ENCODE data around the gene LIMA1. TPM values are rescaled to one million over a fixed set of nuclear protein-coding genes. Genes with fewer than 3 reads are reported as not detected.
A peak's percentile ranks its signal among the peaks of the same experiment; 100 is the strongest.
"Not testable (repeated sequence)": the region's sequence is repeated elsewhere in the genome, so short reads cannot be mapped to it uniquely, and the experiment has no call there.

LIMA1 gene
- polyA plus RNA-seq, 2 donors, result 21.7 to 26.9 TPM

DNA sequence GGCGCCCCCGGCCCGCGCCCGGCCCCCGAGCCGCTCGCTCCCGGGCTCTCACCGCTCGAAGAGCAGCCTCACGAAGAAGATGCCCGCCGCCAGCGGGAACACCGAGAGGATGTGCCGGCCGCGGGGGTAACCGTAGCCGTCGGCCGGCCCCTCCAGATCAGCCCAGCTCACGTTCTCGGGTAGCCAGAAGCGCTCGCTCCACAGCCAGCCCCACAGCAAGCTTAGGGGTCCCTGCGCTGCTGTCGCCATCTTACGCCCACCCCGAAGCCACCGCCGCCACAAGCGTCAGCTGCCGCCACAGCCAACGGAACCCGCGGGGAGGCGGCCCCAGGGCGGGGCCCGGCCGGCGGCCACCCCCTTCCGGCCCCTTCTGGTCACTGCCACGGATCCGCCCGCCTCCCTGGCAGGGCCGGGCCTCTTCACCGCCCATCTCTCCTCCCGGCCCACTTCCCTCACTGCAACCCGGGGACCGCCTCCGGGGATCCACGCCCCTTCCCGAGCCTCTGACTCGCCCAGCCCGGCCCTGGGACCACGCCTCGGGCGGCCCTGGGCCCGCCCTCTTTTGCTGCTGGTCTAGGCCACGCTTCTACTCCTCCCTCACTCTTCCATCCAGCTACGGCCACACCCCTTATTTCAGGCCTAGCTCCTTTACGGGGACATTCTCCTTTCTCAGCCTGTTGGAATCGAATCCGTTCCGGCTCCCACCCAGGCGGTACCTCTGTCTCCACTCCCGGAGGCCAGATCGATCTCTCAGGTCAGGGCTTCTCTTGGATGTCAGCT lies 116.1 kb downstream of the LIMA1 start, which contains the start of gene CERS5:
Gene CERS5, minus strand, starts transcription at position 321 of the 780 bp plus-strand sequence. Its CDS starts 72 bp downstream, at position 249.
- 0 to 1% methylated on average over 65 to 70 of the region's 70 CpGs for WGBS, 2 donors
- Histone ChIP-seq H3K27me3 (ENCODE audit: control insufficient read depth in 1 of 2, insufficient read depth in 2 of 2, low read length in 2 of 2) (no peaks in the 10 kb centered on the region), H3K27ac (ENCODE audit: low read depth in 2 of 2, low read length in 1 of 2) (peak within 1 kb of the TSS; percentile 89 to 94), H3K4me3 (ENCODE audit: low read depth in 1 of 2, low read length in 2 of 2) (peak within 1 kb of the TSS; percentile 70 to 79), H3K9me3 (ENCODE audit: control insufficient read depth in 2 of 2, insufficient read depth in 1 of 2, low read depth in 1 of 2, low read length in 1 of 2) (no peaks in the 10 kb centered on the region), H3K36me3 (ENCODE audit: control insufficient read depth in 2 of 2, insufficient read depth in 2 of 2, low read length in 1 of 2) (no peaks in the 10 kb centered on the region), H3K4me1 (ENCODE audit: control insufficient read depth in 2 of 2, insufficient read depth in 2 of 2, low read length in 1 of 2) (peaks cover 0 to 2% of the 10 kb centered on the region in 2 donors)

DNA sequence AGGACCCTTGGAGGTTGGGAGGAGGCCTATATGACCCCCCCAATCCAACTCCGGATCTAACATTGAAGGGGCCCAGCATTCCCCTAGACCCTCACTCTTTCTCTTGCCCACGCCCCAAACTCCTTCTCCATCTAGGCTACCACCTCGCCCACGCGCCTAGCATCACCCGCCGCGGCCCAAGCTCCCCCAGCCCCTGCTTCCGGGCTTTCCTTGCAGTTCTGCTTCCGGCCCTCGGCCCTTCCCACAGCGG lies 116.6 kb downstream of the LIMA1 start:
- WGBS, 2 donors, result 1% methylated on average over 12 of the region's 12 CpGs
- H3K4me3 ChIP-seq (ENCODE audit: low read depth in 1 of 2, low read length in 2 of 2), result peak overlapping the region; percentile 70 to 79
- peaks cover 0 to 2% of the 10 kb centered on the region in 2 donors for H3K4me1 ChIP-seq (ENCODE audit: control insufficient read depth in 2 of 2, insufficient read depth in 2 of 2, low read length in 1 of 2)
- H3K9me3 ChIP-seq (ENCODE audit: control insufficient read depth in 2 of 2, insufficient read depth in 1 of 2, low read depth in 1 of 2, low read length in 1 of 2), result no peaks in the 10 kb centered on the region
- H3K27ac ChIP-seq (ENCODE audit: low read depth in 2 of 2, low read length in 1 of 2), result peak overlapping the region; percentile 80 to 94
- H3K27me3 ChIP-seq (ENCODE audit: control insufficient read depth in 1 of 2, insufficient read depth in 2 of 2, low read length in 2 of 2), result no peaks in the 10 kb centered on the region
- no peaks in the 10 kb centered on the region for H3K36me3 ChIP-seq (ENCODE audit: control insufficient read depth in 2 of 2, insufficient read depth in 2 of 2, low read length in 1 of 2)

DNA sequence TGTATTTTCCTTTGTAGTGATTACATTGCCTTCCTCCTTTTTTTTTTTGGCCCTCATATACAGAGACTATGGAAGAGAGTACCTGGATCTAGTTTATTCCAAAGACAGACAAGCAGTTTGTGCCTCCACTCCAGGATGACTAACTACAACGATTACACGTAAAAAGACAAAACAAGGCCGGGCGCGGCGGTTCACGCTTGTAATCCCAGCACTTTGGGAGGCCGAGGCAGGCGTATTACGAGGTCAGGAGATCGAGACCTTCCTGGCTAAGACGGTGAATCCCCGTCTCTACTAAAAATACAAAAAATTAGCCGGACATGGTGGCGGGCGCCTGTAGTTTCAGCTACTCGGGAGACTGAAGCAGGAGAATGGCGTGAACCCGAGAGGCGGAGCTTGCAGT lies 118.4 kb downstream of the LIMA1 start:
- no peak overlapping the region for H3K4me3 ChIP-seq (ENCODE audit: low read depth in 1 of 2, low read length in 2 of 2)
- H3K36me3 ChIP-seq (ENCODE audit: control insufficient read depth in 2 of 2, insufficient read depth in 2 of 2, low read length in 1 of 2), result no peaks in the 10 kb centered on the region
- peaks cover 0 to 2% of the 10 kb centered on the region in 2 donors for H3K4me1 ChIP-seq (ENCODE audit: control insufficient read depth in 2 of 2, insufficient read depth in 2 of 2, low read length in 1 of 2)
- no peak overlapping the region for H3K27ac ChIP-seq (ENCODE audit: low read depth in 2 of 2, low read length in 1 of 2)
- no peaks in the 10 kb centered on the region for H3K27me3 ChIP-seq (ENCODE audit: control insufficient read depth in 1 of 2, insufficient read depth in 2 of 2, low read length in 2 of 2)
- H3K9me3 ChIP-seq (ENCODE audit: control insufficient read depth in 2 of 2, insufficient read depth in 1 of 2, low read depth in 1 of 2, low read length in 1 of 2), result no peaks in the 10 kb centered on the region
- WGBS, 2 donors, result 90 to 93% methylated on average over 17 to 20 of the region's 20 CpGs

GRCh38 chr12:50162230-50162629 lies 121.1 kb downstream of the LIMA1 start:
- no peaks in the 10 kb centered on the region for H3K27me3 ChIP-seq (ENCODE audit: control insufficient read depth in 1 of 2, insufficient read depth in 2 of 2, low read length in 2 of 2)
- H3K36me3 ChIP-seq (ENCODE audit: control insufficient read depth in 2 of 2, insufficient read depth in 2 of 2, low read length in 1 of 2), result no peaks in the 10 kb centered on the region
- H3K9me3 ChIP-seq (ENCODE audit: control insufficient read depth in 2 of 2, insufficient read depth in 1 of 2, low read depth in 1 of 2, low read length in 1 of 2), result no peaks in the 10 kb centered on the region
- H3K4me3 ChIP-seq (ENCODE audit: low read depth in 1 of 2, low read length in 2 of 2), result no peak overlapping the region
- 68 to 70% methylated on average over 2 of the region's 2 CpGs for WGBS, 2 donors
- no peak overlapping the region for H3K27ac ChIP-seq (ENCODE audit: low read depth in 2 of 2, low read length in 1 of 2)
- H3K4me1 ChIP-seq (ENCODE audit: control insufficient read depth in 2 of 2, insufficient read depth in 2 of 2, low read length in 1 of 2), result peaks cover 0 to 2% of the 10 kb centered on the region in 2 donors

DNA sequence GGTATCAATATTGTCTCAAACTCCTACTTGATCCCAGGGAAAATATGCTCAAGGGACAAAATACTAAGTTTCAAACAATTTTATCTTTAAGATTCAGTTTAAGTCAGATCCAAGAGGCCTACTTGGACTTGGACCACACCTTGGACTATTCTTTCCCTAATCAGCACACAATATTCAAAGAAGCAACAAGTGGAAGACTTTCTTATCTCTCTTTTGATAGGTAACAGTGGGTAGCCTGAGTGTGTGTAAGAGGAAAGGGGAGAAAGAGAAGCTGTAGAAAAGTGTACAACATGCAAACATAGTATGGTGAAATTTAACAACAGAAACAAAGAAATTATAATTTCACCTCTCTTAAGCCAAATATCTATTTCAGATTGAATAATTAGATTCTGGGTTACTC lies 122.7 kb downstream of the LIMA1 start:
- Histone ChIP-seq H3K4me3 (ENCODE audit: low read depth in 1 of 2, low read length in 2 of 2) (no peak overlapping the region), H3K4me1 (ENCODE audit: control insufficient read depth in 2 of 2, insufficient read depth in 2 of 2, low read length in 1 of 2) (no peaks in the 10 kb centered on the region), H3K27me3 (ENCODE audit: control insufficient read depth in 1 of 2, insufficient read depth in 2 of 2, low read length in 2 of 2) (no peaks in the 10 kb centered on the region), H3K36me3 (ENCODE audit: control insufficient read depth in 2 of 2, insufficient read depth in 2 of 2, low read length in 1 of 2) (no peaks in the 10 kb centered on the region), H3K27ac (ENCODE audit: low read depth in 2 of 2, low read length in 1 of 2) (no peak overlapping the region), H3K9me3 (ENCODE audit: control insufficient read depth in 2 of 2, insufficient read depth in 1 of 2, low read depth in 1 of 2, low read length in 1 of 2) (no peaks in the 10 kb centered on the region)

- no peaks in the 10 kb centered on the region for H3K27me3 ChIP-seq (ENCODE audit: control insufficient read depth in 1 of 2, insufficient read depth in 2 of 2, low read length in 2 of 2)
- WGBS, 2 donors, result 87 to 88% methylated on average over 2 of the region's 2 CpGs
- H3K36me3 ChIP-seq (ENCODE audit: control insufficient read depth in 2 of 2, insufficient read depth in 2 of 2, low read length in 1 of 2), result no peaks in the 10 kb centered on the region
- H3K4me1 ChIP-seq (ENCODE audit: control insufficient read depth in 2 of 2, insufficient read depth in 2 of 2, low read length in 1 of 2), result no peaks in the 10 kb centered on the region
- H3K4me3 ChIP-seq (ENCODE audit: low read depth in 1 of 2, low read length in 2 of 2), result no peak overlapping the region
- no peaks in the 10 kb centered on the region for H3K9me3 ChIP-seq (ENCODE audit: control insufficient read depth in 2 of 2, insufficient read depth in 1 of 2, low read depth in 1 of 2, low read length in 1 of 2)
- H3K27ac ChIP-seq (ENCODE audit: low read depth in 2 of 2, low read length in 1 of 2), result no peak overlapping the region
Observed at GRCh38 chr12:50157259-50157658, 126.1 kb downstream of the LIMA1 start.

DNA sequence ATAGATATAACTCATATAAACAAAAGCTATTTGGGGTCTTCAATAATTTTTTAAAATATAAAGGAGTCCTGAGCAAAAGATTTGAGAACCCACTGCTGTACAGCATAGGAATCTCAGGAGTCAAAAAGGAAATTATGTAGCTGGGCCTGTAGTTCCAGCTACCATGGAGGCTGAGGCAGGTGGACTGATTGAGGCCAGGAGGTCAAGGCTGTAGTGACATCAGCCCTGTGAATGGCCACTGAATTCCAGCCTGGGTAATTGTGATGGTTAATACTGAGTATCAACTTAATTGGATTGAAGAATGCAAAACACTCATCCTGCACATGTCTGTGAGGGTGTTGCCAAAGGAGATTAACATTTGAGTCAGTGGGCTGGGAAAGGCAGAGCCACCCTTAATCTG lies 126.7 kb downstream of the LIMA1 start:
- no peaks in the 10 kb centered on the region for H3K36me3 ChIP-seq (ENCODE audit: control insufficient read depth in 2 of 2, insufficient read depth in 2 of 2, low read length in 1 of 2)
- H3K9me3 ChIP-seq (ENCODE audit: control insufficient read depth in 2 of 2, insufficient read depth in 1 of 2, low read depth in 1 of 2, low read length in 1 of 2), result no peaks in the 10 kb centered on the region
- H3K4me1 ChIP-seq (ENCODE audit: control insufficient read depth in 2 of 2, insufficient read depth in 2 of 2, low read length in 1 of 2), result no peaks in the 10 kb centered on the region
- H3K4me3 ChIP-seq (ENCODE audit: low read depth in 1 of 2, low read length in 2 of 2), result no peak overlapping the region
- H3K27me3 ChIP-seq (ENCODE audit: control insufficient read depth in 1 of 2, insufficient read depth in 2 of 2, low read length in 2 of 2), result no peaks in the 10 kb centered on the region
- H3K27ac ChIP-seq (ENCODE audit: low read depth in 2 of 2, low read length in 1 of 2), result no peak overlapping the region

- H3K27ac ChIP-seq (ENCODE audit: low read depth in 2 of 2, low read length in 1 of 2); H3K36me3 ChIP-seq (ENCODE audit: control insufficient read depth in 2 of 2, insufficient read depth in 2 of 2, low read length in 1 of 2); H3K4me1 ChIP-seq (ENCODE audit: control insufficient read depth in 2 of 2, insufficient read depth in 2 of 2, low read length in 1 of 2); H3K9me3 ChIP-seq (ENCODE audit: control insufficient read depth in 2 of 2, insufficient read depth in 1 of 2, low read depth in 1 of 2, low read length in 1 of 2); H3K27me3 ChIP-seq (ENCODE audit: control insufficient read depth in 1 of 2, insufficient read depth in 2 of 2, low read length in 2 of 2); H3K4me3 ChIP-seq (ENCODE audit: low read depth in 1 of 2, low read length in 2 of 2): not testable (repeated sequence)
- WGBS, 2 donors, result 92 to 95% methylated on average over 5 of the region's 5 CpGs
Observed at GRCh38 chr12:50154947-50155346, 128.4 kb downstream of the LIMA1 start.

- Histone ChIP-seq H3K9me3 (ENCODE audit: control insufficient read depth in 2 of 2, insufficient read depth in 1 of 2, low read depth in 1 of 2, low read length in 1 of 2) (no peaks in the 10 kb centered on the region), H3K27ac (ENCODE audit: low read depth in 2 of 2, low read length in 1 of 2) (no peak overlapping the region), H3K4me3 (ENCODE audit: low read depth in 1 of 2, low read length in 2 of 2) (no peak overlapping the region), H3K4me1 (ENCODE audit: control insufficient read depth in 2 of 2, insufficient read depth in 2 of 2, low read length in 1 of 2) (no peaks in the 10 kb centered on the region), H3K36me3 (ENCODE audit: control insufficient read depth in 2 of 2, insufficient read depth in 2 of 2, low read length in 1 of 2) (no peaks in the 10 kb centered on the region), H3K27me3 (ENCODE audit: control insufficient read depth in 1 of 2, insufficient read depth in 2 of 2, low read length in 2 of 2) (no peaks in the 10 kb centered on the region)
- 61 to 73% methylated on average over 1 of the region's 1 CpG for WGBS, 2 donors
Observed at GRCh38 chr12:50151047-50151687, 132.2 kb downstream of the LIMA1 start.

- H3K27me3 ChIP-seq (ENCODE audit: control insufficient read depth in 1 of 2, insufficient read depth in 2 of 2, low read length in 2 of 2), result no peaks in the 10 kb centered on the region
- no peaks in the 10 kb centered on the region for H3K36me3 ChIP-seq (ENCODE audit: control insufficient read depth in 2 of 2, insufficient read depth in 2 of 2, low read length in 1 of 2)
- H3K4me1 ChIP-seq (ENCODE audit: control insufficient read depth in 2 of 2, insufficient read depth in 2 of 2, low read length in 1 of 2), result no peaks in the 10 kb centered on the region
- H3K9me3 ChIP-seq (ENCODE audit: control insufficient read depth in 2 of 2, insufficient read depth in 1 of 2, low read depth in 1 of 2, low read length in 1 of 2), result no peaks in the 10 kb centered on the region
- H3K4me3 ChIP-seq (ENCODE audit: low read depth in 1 of 2, low read length in 2 of 2), result no peak overlapping the region
- WGBS, 2 donors, result 69% methylated on average over 3 of the region's 3 CpGs
- H3K27ac ChIP-seq (ENCODE audit: low read depth in 2 of 2, low read length in 1 of 2), result no peak overlapping the region
Observed at GRCh38 chr12:50149311-50149710, 134.0 kb downstream of the LIMA1 start.
